Activated T-cell treated with anti-CD3 and anti-CD28 coated beads for 24 hours (primary cell): ENCODE results near the gene TAF11L11.
"Not testable (repeated sequence)": the region's sequence is repeated elsewhere in the genome, so short reads cannot be mapped to it uniquely, and the experiment has no call there.

ENCODE experiments used
- DNase-seq: peaks from one replicate; pipeline ENCODE4 v3.0.0-alpha.2; 2020; ENCODE audit warnings: low read depth

The TAF11L11 gene

GRCh38 chr5:17603880-17604279, at the start of gene TAF11L11:
Gene TAF11L11, plus strand, starts transcription at chr5:17604183.
- not testable (repeated sequence) for DNase-seq

- not testable (repeated sequence) for DNase-seq
Measured at GRCh38 chr5:17585658-17586057, 18.3 kb upstream of the TAF11L11 start, which contains the start of gene TAF11L7. Gene TAF11L7, minus strand, starts transcription at chr5:17585758.

DNA sequence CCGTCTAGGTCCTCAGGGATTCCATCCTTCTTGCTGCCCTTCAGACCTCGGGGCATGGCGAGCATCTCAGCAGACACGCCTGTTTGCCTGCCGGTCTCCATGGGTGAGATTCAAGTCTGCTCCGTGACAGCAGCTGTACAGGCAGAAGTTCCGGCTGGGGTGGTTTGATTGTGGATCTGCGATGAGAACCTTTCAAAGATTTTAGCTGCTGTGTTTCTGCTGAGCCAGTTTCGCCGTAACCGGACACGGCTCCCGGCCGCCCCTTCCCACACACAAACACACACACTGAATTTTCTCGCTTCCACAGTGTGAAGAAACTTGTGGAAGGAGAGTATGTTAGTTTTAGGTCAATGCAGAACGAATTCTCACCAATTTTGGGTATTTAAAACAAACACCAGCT, 13.1 kb upstream of the TAF11L11 start, which contains the start of gene TAF11L8:
TSS of gene TAF11L8 (minus strand) at position 101 of the 400 bp plus-strand sequence.
- not testable (repeated sequence) for DNase-seq

- not testable (repeated sequence) for DNase-seq
Measured at GRCh38 chr5:17594255-17594654, 9.7 kb upstream of the TAF11L11 start, which contains the start of gene TAF11L9. Gene TAF11L9, minus strand, starts transcription at chr5:17594394.

- DNase-seq = not testable (repeated sequence)
Measured at GRCh38 chr5:17597728-17598127, 6.3 kb upstream of the TAF11L11 start, which contains the start of gene TAF11L10. Gene TAF11L10, minus strand, starts transcription at chr5:17597828.

- no peak for DNase-seq
Measured at GRCh38 chr5:17604951-17605350, 968 bp downstream of the TAF11L11 start.

- DNase-seq = not testable (repeated sequence)
Measured at GRCh38 chr5:17607461-17607860, 3.5 kb downstream of the TAF11L11 start.

DNA sequence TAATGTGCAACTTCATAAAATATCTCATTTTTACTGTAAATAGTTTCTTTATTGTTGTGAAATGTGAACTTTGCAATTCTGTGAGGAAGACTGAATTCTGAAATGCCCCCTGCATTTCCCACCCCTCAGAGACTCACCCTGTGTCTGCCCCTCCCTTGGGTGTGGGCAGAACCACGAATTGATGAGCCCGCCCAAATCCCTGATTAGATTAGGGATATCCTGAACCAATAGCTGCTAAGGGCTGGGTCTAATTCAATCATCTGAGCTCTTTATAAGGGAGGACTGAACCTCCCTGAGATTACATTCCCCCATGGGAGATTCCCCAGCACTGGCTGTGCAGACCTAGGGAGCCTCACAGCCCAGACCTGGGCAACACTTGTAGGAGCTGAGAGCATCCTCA, 6.1 kb downstream of the TAF11L11 start, which contains the start of gene TAF11L12:
TSS of gene TAF11L12 (plus strand) at position 301 of the 400 bp plus-strand sequence.
- not testable (repeated sequence) for DNase-seq

DNA sequence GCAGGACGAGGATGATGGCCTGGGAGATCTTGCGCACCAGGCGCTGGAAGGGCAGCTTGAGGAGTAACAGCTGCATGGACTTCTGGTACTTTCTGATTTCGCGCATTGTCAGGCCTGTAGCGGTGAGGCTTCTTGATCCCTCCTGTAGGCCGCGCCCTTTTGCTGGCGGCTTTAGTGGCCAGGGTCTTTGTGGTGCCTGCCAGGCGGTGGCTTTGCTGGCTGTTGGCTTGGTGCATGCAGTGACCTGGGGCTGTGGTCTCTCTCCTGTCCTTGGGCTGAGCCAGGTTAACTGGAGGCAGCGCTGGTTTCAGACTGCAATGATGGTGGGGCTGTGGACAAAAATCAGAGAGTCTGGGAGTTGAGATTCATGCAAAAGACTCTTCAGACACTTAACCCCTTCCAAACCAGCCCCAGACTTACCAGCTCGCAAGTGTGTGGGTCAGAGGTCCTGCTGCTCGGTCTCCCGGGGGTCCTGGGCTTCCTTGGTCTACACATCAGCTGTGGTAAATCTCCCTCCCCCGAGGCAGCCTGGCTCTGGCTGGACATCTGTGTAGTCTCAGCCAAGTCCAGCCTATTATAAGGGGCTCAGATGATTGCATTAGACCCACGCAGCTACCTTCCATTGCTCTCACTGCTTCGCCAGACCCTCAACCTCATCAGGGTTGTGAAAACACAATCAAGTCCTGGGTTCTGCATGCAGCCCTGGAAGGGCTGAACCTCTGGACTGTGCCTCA, 11.1 kb downstream of the TAF11L11 start:
- no peak for DNase-seq

DNA sequence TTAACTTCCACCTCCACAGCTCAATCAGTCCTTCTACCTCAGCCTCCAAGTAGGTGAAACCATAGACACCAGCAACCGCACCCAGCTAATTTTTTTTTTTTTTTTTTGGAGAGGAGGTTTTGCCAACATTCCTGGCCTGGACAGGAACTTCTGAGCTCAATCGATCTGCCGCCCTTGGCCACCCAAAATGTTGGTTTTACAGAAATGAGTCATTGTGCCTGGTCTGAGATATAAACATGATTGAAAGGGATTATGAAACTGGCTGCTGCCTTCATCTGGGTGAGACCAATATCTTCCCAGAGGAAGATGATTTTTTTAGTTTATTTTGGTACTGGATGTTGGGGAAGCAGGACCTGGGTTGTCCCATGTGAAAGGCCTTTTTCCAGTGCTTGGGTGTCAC, 15.4 kb downstream of the TAF11L11 start:
- no peak for DNase-seq

DNA sequence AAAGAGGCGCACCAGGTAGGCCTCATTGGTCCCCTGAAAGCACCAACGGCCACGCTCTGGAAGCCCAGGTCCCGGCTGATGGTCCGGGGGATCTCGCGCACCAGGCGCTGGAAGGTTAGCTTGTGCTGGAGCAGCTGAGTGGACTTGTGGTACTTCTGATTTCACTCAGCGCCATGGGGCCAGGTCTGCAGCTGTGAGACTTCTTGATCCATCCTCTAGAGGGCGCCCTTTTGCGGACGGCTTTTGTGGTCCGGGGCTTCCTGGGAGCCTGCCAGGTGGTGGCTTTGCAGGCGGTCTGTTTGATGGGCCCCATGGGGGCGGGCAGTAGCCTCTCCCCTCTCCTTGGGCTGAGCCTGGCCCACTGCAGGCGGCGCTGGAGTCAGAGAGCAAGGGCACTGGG, 16.6 kb downstream of the TAF11L11 start:
- DNase-seq = no peak

GRCh38 chr5:17625686-17626085, 21.7 kb downstream of the TAF11L11 start:
- DNase-seq = no peak

- DNase-seq = not testable (repeated sequence)
Measured at GRCh38 chr5:17631788-17632187, 27.8 kb downstream of the TAF11L11 start, which contains the start of gene TAF11L13. Gene TAF11L13, plus strand, starts transcription at chr5:17632088.

- DNase-seq = no peak
Measured at GRCh38 chr5:17634160-17634559, 30.2 kb downstream of the TAF11L11 start, which contains the start of gene TAF11L14. Gene TAF11L14, plus strand, starts transcription at chr5:17634460.

DNA sequence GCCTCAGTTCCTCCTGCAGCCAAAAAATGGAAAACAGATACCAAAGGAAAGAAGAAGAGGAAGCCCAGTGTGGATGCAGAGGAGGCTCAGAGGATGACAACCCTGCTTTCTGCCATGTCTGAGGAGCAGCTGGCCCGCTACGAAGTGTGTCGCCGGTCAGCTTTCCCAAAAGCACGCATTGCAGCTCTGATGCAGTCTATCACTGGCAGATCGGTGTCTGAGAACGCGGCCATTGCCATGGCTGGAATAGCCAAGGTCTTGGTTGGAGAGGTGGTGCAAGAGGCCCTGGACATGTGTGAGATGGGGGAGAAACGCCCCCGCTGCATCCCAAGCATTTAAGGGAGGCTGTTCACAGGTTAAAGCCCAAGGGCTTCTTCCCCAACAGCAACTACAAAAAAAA, 45.2 kb downstream of the TAF11L11 start:
- DNase-seq = not testable (repeated sequence)

DNA sequence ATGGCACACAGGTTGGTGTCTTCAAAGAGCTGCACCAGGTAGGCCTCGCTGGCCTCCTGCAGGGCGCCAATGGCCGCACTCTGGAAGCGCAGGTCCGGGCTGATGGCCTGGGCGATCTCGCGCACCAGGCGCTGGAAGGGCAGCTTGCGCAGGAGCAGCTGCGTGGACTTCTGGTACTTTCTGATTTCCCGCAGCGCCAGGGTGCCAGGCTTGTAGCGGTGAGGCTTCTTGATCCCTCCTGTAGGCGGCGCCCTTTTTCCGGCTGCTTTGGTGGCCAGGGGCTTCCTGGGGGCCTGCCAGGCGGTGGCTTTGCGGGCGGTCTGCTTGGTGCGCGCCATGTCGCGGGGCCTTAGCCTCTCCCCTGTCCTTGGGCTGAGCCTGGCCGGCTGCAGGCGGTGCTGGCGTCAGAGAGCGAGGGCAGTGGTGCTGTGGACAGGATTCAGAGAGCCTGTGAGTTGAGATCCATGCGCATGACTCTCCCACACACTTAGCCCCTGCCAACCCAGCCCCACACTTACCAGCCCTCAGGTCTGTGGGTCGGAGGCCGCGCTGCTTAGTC, 51.3 kb downstream of the TAF11L11 start:
- DNase-seq = not testable (repeated sequence)
